ENCODE measurements around the gene GET4. TPM values are rescaled to one million over a fixed set of nuclear protein-coding genes. Genes with fewer than 3 reads are reported as not detected.

The GET4 gene
- total and polyA plus RNA-seq, 2 of the 4 experiments (the other 2 are of a cell fraction) = 11.3 to 30.9 TPM

- 90% methylated on average over 11 of the region's 24 CpGs; no CpG with 5 or more reads in 1 of the 2 experiments for WGBS, 2 experiments (ENCODE audit: extremely low coverage in 2 of 2, insufficient read length in 1 of 2)
- in situ Hi-C loops (cut with MboI; ENCODE audit: low sequenced_read_pairs) (no loop called here), intact Hi-C loops (cut with micrococcal nuclease) (no loop called here), dilution Hi-C loops (cut with HindIII; ENCODE audit: low sequenced_read_pairs, unreplicated experiment) (no loop called here)
- BruUV-seq (replicated peaks) = no TSS peak
- no peak overlapping the region for H2BK15ac ChIP-seq (ENCODE audit: low read depth, low read length)
- no peak overlapping the region for H3K4me3 ChIP-seq (ENCODE audit: insufficient read depth, low read depth, low read length)
- peaks cover 8% of the 10 kb centered on the region for H3K9me1 ChIP-seq (ENCODE audit: insufficient read depth, low read length)
- no peak overlapping the region for H3K18ac ChIP-seq (ENCODE audit: low read depth, low read length)
- no peak for TF ChIP-seq NFE2L2 (IDR thresholded peaks at IDR 0.05; ENCODE audit: low read depth, low read length)
- TF ChIP-seq ELK1 (IDR thresholded peaks at IDR 0.05; ENCODE audit: borderline replicate concordance, low read depth, low read length) = no peak
- TF ChIP-seq RCOR1 (IDR thresholded peaks at IDR 0.05; ENCODE audit: insufficient replicate concordance, low read length) = no peak
- TF ChIP-seq MAFK (IDR thresholded peaks at IDR 0.05; ENCODE audit: low read depth, low read length) = no peak
- TF ChIP-seq USF2 (IDR thresholded peaks at IDR 0.05; ENCODE audit: low read depth, low read length) = no peak
- TF ChIP-seq BHLHE40 (IDR thresholded peaks at IDR 0.05; ENCODE audit: low read depth, low read length) = no peak
- no peaks in the 10 kb centered on the region for H3K9me3 ChIP-seq (ENCODE audit: control insufficient read depth, insufficient read depth, low read length)
- H3K36me3 ChIP-seq (ENCODE audit: control insufficient read depth, insufficient read depth, low read length) = peaks cover 50% of the 10 kb centered on the region
- no peak for DNase-seq
- H2BK5ac ChIP-seq (ENCODE audit: low read depth, low read length, poor library complexity, severe bottlenecking) = no peak overlapping the region
- CTCF ChIA-PET = no interaction called here
- H2AK9ac ChIP-seq (replicated peaks; ENCODE audit: low read depth, low read length, poor library complexity) = peak overlapping the region; percentile 23
- no peak overlapping the region for H4K91ac ChIP-seq (ENCODE audit: insufficient read depth, low read depth, low read length)
- no peak overlapping the region for H2BK120ac ChIP-seq (ENCODE audit: low read depth, low read length)
- no peak overlapping the region for H3K27ac ChIP-seq (ENCODE audit: insufficient read depth, low read length)
- H3K79me1 ChIP-seq (ENCODE audit: low read depth in 1 of 2, low read length in 2 of 2) = peaks cover 37 to 77% of the 10 kb centered on the region in 2 experiments
- no peak overlapping the region for H3K56ac ChIP-seq (ENCODE audit: extremely low read depth, insufficient read depth, low read length)
- H3K23ac ChIP-seq (ENCODE audit: low read depth, low read length) = no peak overlapping the region
- ATAC-seq (ENCODE audit: low read depth) = no peak
- peaks cover 5% of the 10 kb centered on the region; the same call in 1 of the 2 replicates for H3K4me1 ChIP-seq (ENCODE audit: control insufficient read depth, insufficient read depth, low read length)
- no peak overlapping the region for H2AFZ ChIP-seq (replicated peaks; ENCODE audit: low read length, poor library complexity)
- H3K14ac ChIP-seq (replicated peaks; ENCODE audit: low read depth, low read length) = no peak overlapping the region
- H3K4ac ChIP-seq (ENCODE audit: low read depth, low read length) = no peak overlapping the region
- H2BK20ac ChIP-seq (ENCODE audit: low read depth, low read length) = no peak overlapping the region
- peaks cover 41% of the 10 kb centered on the region for H4K20me1 ChIP-seq (ENCODE audit: insufficient read depth, low read length)
- no peak overlapping the region for H2AK5ac ChIP-seq (ENCODE audit: low read depth, low read length)
- H3K27me3 ChIP-seq (ENCODE audit: control insufficient read depth, insufficient read depth, low read length) = no peaks in the 10 kb centered on the region
- H4K5ac ChIP-seq (ENCODE audit: low read depth, low read length) = no peak overlapping the region
- H3K9ac ChIP-seq (ENCODE audit: low read depth, low read length) = no peak overlapping the region
- H3K4me2 ChIP-seq (ENCODE audit: low read depth, low read length) = no peak overlapping the region
- POLR2A ChIA-PET (ENCODE audit: unreplicated experiment) = interaction anchor here (0.6 kb wide), 1 partner anchor 76 kb away, joined by 10 read pairs; no protein-coding TSS in a partner anchor
- no peak overlapping the region for H4K8ac ChIP-seq (ENCODE audit: low read depth in 2 of 2, low read length in 2 of 2)
Measured at GRCh38 chr7:840001-840600, 36.3 kb upstream of the GET4 start.

All from IMR-90 (cell line).